B cell (primary cell): ENCODE data around the gene P2RX3. TPM values are rescaled to one million over a fixed set of nuclear protein-coding genes. Genes with fewer than 3 reads are reported as not detected.

ENCODE experiments used
- ATAC-seq: fragments of 200-7000 bp; cut with Tn5 transposase; one replicate; pipeline ENCODE4 v1.10.0; 2021; ENCODE audit warnings: low read depth, mild to moderate bottlenecking, moderate number of reproducible peaks, moderate library complexity
- CTCF ChIA-PET: fragments of 350-600 bp; sonication (Branson Sonifier 250); formaldehyde crosslinking; loops from one replicate; lab custom pipeline; 2021; ENCODE audit warnings: antibody characterized with exemption, inconsistent platforms; lab: Charles Lee
- POLR2A ChIA-PET: fragments of 350-600 bp; sonication (Branson Sonifier 250); formaldehyde crosslinking; loops from one replicate; lab custom pipeline; 2021; ENCODE audit warnings: antibody characterized with exemption; lab: Charles Lee
- DNase-seq: peaks from one replicate; pipeline ENCODE4 v3.0.0; 2013
- H2AFZ ChIP-seq: 2 replicates; pipeline ENCODE4 v1.6.1; 2012; ENCODE audit warnings: mild to moderate bottlenecking, low read depth, low read length; ENCODE audit not compliant: insufficient read depth, poor library complexity, severe bottlenecking
- H3K27ac ChIP-seq, 2 donors: 1 replicate in 1 of 2; 2 replicates in 1 of 2; pipeline ENCODE4 v1.5.1; 2012 to 2013; ENCODE audit warnings: low read length in 2 of 2, mild to moderate bottlenecking in 2 of 2, moderate library complexity in 1 of 2
- H3K27me3 ChIP-seq, 4 experiments: fragments of 200-600 bp in 1 of 4; sonication (generic) in 1 of 4; replicated peaks in 1 of 4; 1 replicate in 2 of 4; 2 replicates in 2 of 4; pipeline versions ENCODE4 v1.6.1 to v1.7.0; 2013 to 2016; ENCODE audit warnings: low read length in 3 of 4, mild to moderate bottlenecking in 2 of 4, mixed read lengths in 1 of 4, moderate library complexity in 1 of 4; ENCODE audit not compliant: insufficient read depth in 4 of 4, control insufficient read depth in 3 of 4; ENCODE audit errors: control extremely low read depth in 1 of 4
- H3K36me3 ChIP-seq, 2 experiments: replicated peaks in 1 of 2; 1 replicate in 1 of 2; 2 replicates in 1 of 2; pipeline versions ENCODE4 v1.6.1 to v1.7.1; 2013; ENCODE audit warnings: low read length in 1 of 2; ENCODE audit not compliant: insufficient read depth in 2 of 2, control insufficient read depth in 1 of 2; ENCODE audit errors: control extremely low read depth in 1 of 2, extremely low read depth in 1 of 2
- H3K4me1 ChIP-seq, 2 donors: fragments of 200-600 bp in 1 of 2; sonication (generic) in 1 of 2; 1 replicate in 1 of 2; 2 replicates in 1 of 2; pipeline versions ENCODE4 v1.5.1 to v1.6.1; 2013 to 2017; ENCODE audit warnings: low read length in 2 of 2; ENCODE audit not compliant: control insufficient read depth in 2 of 2, insufficient read depth in 2 of 2
- H3K4me2 ChIP-seq: replicated peaks from 2 replicates; pipeline ENCODE3; 2012; ENCODE audit warnings: mild to moderate bottlenecking, low read depth, low read length; ENCODE audit not compliant: poor library complexity, severe bottlenecking
- H3K4me3 ChIP-seq, 5 experiments: fragments of 200-600 bp in 1 of 5; sonication (generic) in 1 of 5; 1 replicate in 3 of 5; 2 replicates in 2 of 5; pipeline versions ENCODE4 v1.5.1 to v1.7.0; 2011 to 2016; ENCODE audit warnings: low read length in 4 of 5, mild to moderate bottlenecking in 4 of 5, low read depth in 2 of 5, control low read depth in 1 of 5, moderate library complexity in 1 of 5; ENCODE audit not compliant: insufficient read depth in 1 of 5; ENCODE audit errors: control extremely low read depth in 1 of 5, extremely low read depth in 1 of 5
- H3K79me2 ChIP-seq: fragments of 200-600 bp; sonication (generic); one replicate; pipeline ENCODE4 v1.6.0; 2016; ENCODE audit warnings: low read length; ENCODE audit not compliant: control insufficient read depth, insufficient read depth
- H3K9ac ChIP-seq: fragments of 200-600 bp; sonication (generic); 2 replicates; pipeline ENCODE4 v1.6.1; 2017; ENCODE audit warnings: mild to moderate bottlenecking, low read length, moderate library complexity
- H3K9me3 ChIP-seq, 3 donors: one replicate each; pipeline versions ENCODE4 v1.6.1 to v1.7.1; 2013; ENCODE audit warnings: low read length in 2 of 3; ENCODE audit not compliant: control insufficient read depth in 2 of 3, insufficient read depth in 1 of 3; ENCODE audit errors: control extremely low read depth in 1 of 3
- H4K20me1 ChIP-seq: 2 replicates; pipeline ENCODE4 v1.6.0; 2012; ENCODE audit warnings: mild to moderate bottlenecking, low read length; ENCODE audit not compliant: insufficient read depth, control insufficient read depth, poor library complexity, severe bottlenecking
- H3K27ac Mint-ChIP-seq: one replicate; pipeline ENCODE4 v1.8.0; 2021; ENCODE audit warnings: mixed read lengths
- H3K27me3 Mint-ChIP-seq: one replicate; pipeline ENCODE4 v1.8.0; 2021; ENCODE audit warnings: mixed read lengths
- H3K4me1 Mint-ChIP-seq: one replicate; pipeline ENCODE4 v1.8.0; 2021; ENCODE audit warnings: mixed read lengths
- H3K4me3 Mint-ChIP-seq: one replicate; pipeline ENCODE4 v1.8.0; 2021; ENCODE audit warnings: mixed read lengths
- H3K9me3 Mint-ChIP-seq: one replicate; pipeline ENCODE4 v1.8.0; 2022; ENCODE audit warnings: mixed read lengths; ENCODE audit not compliant: insufficient read depth
- EZH2 ChIP-seq: IDR thresholded peaks from 2 replicates; pipeline ENCODE4 v1.6.1; 2012; ENCODE audit warnings: borderline replicate concordance, low read depth, mild to moderate bottlenecking, moderate library complexity, low read length; ENCODE audit not compliant: insufficient read depth, poor library complexity, severe bottlenecking
- WGBS: methylation state at CpG from one replicate; pipeline ENCODE4 v1.1.5; 2013; ENCODE audit warnings: missing lambda C conversion rate; ENCODE audit not compliant: insufficient coverage; 5-methylcytosine and 5-hydroxymethylcytosine counted together
- intact Hi-C: fragments of 100-400 bp; cut with micrococcal nuclease; formaldehyde crosslinking; loops from one replicate; pipeline ENCODE4 v1.10.0; 2022
- polyA plus RNA-seq: library from polyadenylated mRNA; depleted of rRNA; stranded (reverse); fragments of >200 nt; gene quantifications from 2 replicates; pipeline ENCODE4 v1.2.3, GENCODE V29; 2012
- total RNA-seq, 2 donors: library from RNA; stranded (reverse); fragments of 120-200 nt in 1 of 2; gene quantifications; 1 replicate in 1 of 2; 2 replicates in 1 of 2; pipeline versions ENCODE4 v1.2.3 to v1.2.4, GENCODE V29; 2013 to 2022
- TF ChIP-seq, protein P1 (sequence below): fragments of 200-600 bp; IDR thresholded peaks from one replicate; pipeline ENCODE4 v1.8.0; 2022; ENCODE audit warnings: antibody characterized with exemption, mild to moderate bottlenecking

Gene P2RX3
- total and polyA plus RNA-seq, 2 donors (not counting 1 experiment from before 2014, with no cell fraction given), result not detected

DNA sequence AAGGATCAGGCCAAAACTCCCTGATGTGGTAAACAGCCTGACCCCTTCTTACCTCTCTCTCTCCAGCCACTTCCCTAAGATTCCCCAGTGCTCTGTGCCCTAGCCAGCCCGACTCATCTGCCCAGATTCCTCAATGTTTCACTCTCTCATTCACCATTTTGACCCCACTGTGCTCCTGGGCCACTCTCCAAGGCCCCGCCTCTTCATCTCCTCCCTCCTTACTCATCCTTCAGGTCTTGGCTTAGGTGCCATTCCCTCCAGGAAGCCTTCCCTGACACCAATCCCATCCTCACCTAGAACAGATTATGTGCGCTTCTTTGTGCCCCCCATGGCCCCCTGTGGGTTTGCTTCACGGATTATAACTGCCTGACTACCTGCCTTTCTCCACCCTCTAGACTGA lies 75.5 kb downstream of the P2RX3 start:
- no peaks in the 10 kb centered on the region for H4K20me1 ChIP-seq
- intact Hi-C loops, result no loop called here
- H3K9me3 ChIP-seq, result no peaks in the 10 kb centered on the region
- no peak overlapping the region for H3K9ac ChIP-seq
- Mint-ChIP-seq H3K4me1 (no peaks in the 10 kb centered on the region), H3K27ac (no peak overlapping the region), H3K27me3 (no peaks in the 10 kb centered on the region), H3K9me3 (no peaks in the 10 kb centered on the region), H3K4me3 (no peak overlapping the region)
- peaks cover 0 to 25% of the 10 kb centered on the region in 2 experiments for H3K36me3 ChIP-seq
- POLR2A ChIA-PET, result no interaction called here
- no peak overlapping the region for H3K27ac ChIP-seq
- DNase-seq (no peak), ATAC-seq (no peak)
- TF ChIP-seq EZH2, result no peak
- TF ChIP-seq, protein P1, sequence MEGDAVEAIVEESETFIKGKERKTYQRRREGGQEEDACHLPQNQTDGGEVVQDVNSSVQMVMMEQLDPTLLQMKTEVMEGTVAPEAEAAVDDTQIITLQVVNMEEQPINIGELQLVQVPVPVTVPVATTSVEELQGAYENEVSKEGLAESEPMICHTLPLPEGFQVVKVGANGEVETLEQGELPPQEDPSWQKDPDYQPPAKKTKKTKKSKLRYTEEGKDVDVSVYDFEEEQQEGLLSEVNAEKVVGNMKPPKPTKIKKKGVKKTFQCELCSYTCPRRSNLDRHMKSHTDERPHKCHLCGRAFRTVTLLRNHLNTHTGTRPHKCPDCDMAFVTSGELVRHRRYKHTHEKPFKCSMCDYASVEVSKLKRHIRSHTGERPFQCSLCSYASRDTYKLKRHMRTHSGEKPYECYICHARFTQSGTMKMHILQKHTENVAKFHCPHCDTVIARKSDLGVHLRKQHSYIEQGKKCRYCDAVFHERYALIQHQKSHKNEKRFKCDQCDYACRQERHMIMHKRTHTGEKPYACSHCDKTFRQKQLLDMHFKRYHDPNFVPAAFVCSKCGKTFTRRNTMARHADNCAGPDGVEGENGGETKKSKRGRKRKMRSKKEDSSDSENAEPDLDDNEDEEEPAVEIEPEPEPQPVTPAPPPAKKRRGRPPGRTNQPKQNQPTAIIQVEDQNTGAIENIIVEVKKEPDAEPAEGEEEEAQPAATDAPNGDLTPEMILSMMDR, result no peak
- CTCF ChIA-PET, result no interaction called here
- H3K4me1 ChIP-seq, result no peaks in the 10 kb centered on the region
- H3K4me3 ChIP-seq, result no peak overlapping the region
- peaks cover 4% of the 10 kb centered on the region for H3K79me2 ChIP-seq
- no peak overlapping the region for H2AFZ ChIP-seq
- no peak overlapping the region for H3K4me2 ChIP-seq
- H3K27me3 ChIP-seq, result no peaks in the 10 kb centered on the region
- 95% methylated on average over 4 of the region's 4 CpGs for WGBS

DNA sequence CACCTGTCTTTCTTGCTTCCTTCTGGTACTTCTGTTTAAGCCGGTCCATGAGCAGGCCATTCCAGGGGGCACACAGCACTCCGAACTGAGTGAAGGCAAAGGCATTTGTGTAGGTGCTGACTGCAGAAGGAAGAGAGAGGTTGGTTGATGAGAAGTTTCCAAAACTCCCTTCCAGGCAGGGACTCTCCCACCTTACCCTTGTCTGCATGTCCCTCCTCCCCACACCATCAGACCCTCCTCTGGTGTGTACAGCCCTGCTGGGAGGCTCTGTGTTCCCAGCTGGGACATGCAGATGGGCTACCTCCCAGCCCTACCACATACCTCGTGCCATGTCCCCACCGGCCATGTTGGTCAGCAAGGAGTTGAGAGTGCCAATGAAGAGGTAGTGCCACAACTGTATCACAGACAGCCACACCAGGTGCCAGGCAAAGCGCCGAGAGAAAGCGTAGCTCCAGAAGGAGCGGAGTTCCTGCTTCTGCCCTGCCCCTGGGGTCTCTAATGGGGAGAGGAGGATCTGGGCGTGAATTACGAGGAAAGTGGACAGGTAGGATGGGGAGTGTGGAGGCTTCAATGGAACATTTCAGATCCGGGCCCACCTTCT lies 76.6 kb downstream of the P2RX3 start:
- ChIA-PET CTCF (no interaction called here), POLR2A (no interaction called here)
- H3K9me3 ChIP-seq, result no peaks in the 10 kb centered on the region
- H3K27me3 ChIP-seq, result no peaks in the 10 kb centered on the region
- H3K27ac ChIP-seq, result no peak overlapping the region
- Mint-ChIP-seq H3K4me3 (no peak overlapping the region), H3K9me3 (no peaks in the 10 kb centered on the region), H3K27me3 (no peaks in the 10 kb centered on the region), H3K4me1 (no peaks in the 10 kb centered on the region), H3K27ac (no peak overlapping the region)
- H3K36me3 ChIP-seq, result peaks cover 0 to 27% of the 10 kb centered on the region in 2 experiments
- H3K79me2 ChIP-seq, result peaks cover 4% of the 10 kb centered on the region
- no peak overlapping the region for H3K4me2 ChIP-seq
- intact Hi-C loops, result no loop called here
- no peak overlapping the region for H3K4me3 ChIP-seq
- no peak overlapping the region for H2AFZ ChIP-seq
- H3K9ac ChIP-seq, result no peak overlapping the region
- ATAC-seq, result no peak
- TF ChIP-seq, protein P1, result no peak
- TF ChIP-seq EZH2, result no peak
- no peak for DNase-seq
- no peaks in the 10 kb centered on the region for H3K4me1 ChIP-seq
- no peaks in the 10 kb centered on the region for H4K20me1 ChIP-seq
- WGBS, result 93% methylated on average over 5 of the region's 11 CpGs
